ENCODE measurements around the gene RHOH.

The RHOH gene

DNA sequence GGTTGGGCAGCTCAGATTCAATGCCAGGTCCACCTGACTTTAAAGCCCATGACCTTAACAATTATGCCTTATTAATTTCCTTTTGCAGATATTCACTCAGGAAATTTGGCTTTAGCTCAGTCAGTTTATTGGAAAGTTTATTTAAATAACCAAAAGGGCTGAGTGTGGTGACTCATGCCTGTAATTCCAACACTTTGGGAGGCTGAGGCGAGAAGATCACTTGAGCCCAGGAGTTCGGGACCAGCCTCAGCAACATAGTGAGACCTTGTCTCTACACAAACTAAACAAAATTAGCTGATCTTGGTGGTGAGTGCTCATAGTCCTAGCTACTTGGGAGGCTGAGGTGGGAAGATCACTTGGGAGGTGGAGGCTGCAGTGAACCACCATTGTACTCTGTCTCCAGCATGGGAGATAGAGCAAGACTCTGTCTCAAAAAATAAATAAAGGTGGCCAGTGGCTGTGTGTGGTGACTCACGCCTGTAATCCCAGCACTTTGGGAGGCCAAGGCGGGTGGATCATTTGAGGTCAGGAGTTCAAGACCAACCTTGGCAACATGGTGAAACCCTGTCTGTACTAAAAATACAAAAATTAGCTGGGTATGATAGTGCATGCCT lies 43.3 kb downstream of the RHOH start:
- no peak for DNase-seq

DNA sequence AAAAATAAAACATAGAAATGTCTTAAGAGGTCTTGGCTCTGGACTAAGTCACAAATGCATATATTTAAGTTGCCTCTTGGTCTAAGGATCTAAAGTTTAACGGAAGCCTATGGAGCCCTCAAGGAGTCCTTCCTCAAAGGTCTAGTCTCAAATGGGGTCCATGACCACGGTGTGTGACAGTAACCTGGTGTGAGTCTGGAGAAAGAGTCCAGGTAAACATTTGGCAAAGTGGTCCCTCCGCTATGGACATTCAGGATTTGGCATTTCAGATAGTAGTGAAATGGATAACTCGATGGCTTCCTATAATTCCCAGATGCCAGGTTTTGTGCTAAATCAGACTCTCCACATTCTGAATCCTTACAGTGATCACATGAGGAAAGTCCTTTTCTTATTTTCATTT lies 44.2 kb downstream of the RHOH start:
- DNase-seq = no peak

DNA sequence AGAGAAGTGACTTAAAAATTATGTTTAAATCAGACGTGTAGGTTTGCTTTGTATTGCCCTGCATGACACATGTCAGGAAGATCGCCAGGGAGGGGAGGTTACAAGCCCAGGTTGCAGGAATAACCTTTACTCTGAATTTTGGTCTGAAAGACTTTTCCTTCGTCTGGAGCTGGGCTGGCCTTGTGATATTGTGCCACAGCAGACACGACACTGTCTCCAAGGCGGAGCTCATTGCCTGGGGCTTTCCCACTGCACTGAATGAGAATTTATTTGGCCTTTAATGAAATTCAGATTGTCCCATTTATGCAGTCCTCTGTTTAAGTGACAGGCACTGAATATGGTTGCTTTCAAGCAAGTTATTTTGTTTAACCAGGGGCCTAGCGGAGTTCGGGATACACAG lies 45.1 kb downstream of the RHOH start:
- peak; percentile 52 to 67 for DNase-seq

DNA sequence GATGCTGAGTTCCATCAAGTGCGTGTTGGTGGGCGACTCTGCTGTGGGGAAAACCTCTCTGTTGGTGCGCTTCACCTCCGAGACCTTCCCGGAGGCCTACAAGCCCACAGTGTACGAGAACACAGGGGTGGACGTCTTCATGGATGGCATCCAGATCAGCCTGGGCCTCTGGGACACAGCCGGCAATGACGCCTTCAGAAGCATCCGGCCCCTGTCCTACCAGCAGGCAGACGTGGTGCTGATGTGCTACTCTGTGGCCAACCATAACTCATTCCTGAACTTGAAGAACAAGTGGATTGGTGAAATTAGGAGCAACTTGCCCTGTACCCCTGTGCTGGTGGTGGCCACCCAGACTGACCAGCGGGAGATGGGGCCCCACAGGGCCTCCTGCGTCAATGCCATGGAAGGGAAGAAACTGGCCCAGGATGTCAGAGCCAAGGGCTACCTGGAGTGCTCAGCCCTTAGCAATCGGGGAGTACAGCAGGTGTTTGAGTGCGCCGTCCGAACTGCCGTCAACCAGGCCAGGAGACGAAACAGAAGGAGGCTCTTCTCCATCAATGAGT lies 46.6 kb downstream of the RHOH start:
- no peak for DNase-seq

DNA sequence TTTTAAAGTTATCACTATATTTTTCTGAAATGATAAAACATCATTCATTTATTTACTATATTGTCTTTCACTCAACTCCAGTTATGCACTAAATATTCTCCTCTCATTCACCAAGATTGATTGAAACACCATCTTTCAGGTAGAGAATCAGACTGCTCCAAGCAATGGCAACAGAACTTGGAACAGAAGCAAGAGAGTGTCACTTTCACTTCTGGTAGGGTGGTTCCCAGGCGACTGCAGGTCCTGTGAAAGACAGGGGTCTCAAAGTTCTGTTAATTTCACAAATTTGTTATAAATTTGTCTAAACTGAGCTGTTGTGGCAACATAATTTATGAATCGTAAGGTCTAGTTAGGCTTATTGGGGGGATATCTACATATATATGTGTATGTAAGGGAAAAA lies 47.8 kb downstream of the RHOH start:
- no peak for DNase-seq

DNA sequence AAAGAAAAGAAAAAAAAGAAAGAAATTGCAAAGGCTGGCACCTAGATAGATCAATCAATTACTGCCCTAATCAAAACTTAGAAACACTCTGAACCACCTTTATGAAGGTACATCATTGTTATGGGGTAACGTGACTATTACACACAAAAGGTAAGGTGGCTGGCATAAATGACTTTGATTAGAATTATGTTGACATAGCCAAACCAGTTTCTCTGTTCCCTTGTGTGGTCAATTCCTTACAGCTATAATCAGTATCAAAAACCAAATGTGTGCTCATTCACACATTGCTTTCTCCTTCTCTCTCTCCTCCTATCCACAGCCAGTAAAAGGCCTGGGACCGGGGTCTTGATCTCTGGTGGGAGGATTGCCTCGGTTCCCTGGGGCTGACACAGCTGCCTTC lies 48.7 kb downstream of the RHOH start:
- no peak for DNase-seq

DNA sequence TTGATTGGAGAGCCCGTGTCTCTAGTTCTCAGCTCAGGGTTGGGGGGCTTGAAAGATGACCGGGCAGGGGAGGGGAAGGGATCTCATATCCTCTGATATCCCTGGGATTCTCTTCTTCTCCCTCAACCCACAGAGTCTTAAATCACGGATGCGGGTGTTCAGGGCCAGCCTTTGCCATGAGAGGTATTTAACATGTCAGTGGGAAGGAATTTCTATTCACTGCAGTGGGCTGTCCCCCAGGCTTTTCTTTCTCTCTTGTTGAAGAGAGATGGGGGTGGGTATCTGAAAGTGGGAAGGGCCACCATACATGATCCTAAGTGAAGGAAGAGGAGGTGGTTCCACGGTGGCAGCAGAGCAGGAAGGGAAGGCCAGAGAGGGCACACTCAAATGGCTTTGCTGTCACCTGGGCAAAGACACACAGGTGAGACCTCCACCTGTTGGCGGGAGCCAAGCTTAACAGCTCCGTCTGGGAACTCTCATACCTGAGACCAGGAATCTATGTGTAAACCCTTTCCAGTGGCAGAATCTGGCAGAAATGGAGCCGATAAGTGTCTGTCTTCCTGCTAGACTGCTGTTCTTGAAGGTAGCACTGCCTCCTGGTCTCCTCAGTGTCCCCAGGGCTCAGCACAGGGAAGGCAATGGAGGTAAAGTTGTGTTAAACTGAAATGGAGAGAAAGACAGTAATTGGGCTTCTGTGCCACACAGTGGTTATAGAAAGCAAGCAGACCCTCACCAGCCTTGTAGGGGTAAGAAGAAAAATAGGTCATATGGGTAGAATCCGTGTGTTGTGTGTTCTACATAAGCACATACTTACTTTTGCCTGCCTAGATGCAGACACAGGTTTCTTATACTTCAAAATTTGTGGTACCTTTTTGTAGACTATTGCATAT lies 49.4 kb downstream of the RHOH start:
- no peak for DNase-seq

DNA sequence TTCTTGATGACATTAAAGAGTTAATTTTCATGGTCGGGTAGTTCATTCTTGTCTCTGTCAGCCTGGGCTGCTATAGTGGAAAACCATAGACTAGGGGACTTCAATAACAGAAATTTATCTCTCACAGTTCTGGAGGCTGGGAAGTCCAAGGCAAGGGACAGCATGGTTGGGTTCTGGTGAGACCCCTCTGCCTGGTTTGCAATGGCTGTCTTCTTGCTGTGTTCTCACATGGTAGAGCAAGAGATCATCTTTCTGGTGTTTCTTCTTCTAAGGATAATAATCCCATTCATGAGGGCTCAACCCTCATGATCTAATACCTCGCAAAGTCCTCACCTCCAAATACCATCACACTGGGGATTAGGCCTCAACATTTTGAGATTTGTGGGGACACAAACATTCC lies 50.1 kb downstream of the RHOH start:
- DNase-seq = no peak

DNA sequence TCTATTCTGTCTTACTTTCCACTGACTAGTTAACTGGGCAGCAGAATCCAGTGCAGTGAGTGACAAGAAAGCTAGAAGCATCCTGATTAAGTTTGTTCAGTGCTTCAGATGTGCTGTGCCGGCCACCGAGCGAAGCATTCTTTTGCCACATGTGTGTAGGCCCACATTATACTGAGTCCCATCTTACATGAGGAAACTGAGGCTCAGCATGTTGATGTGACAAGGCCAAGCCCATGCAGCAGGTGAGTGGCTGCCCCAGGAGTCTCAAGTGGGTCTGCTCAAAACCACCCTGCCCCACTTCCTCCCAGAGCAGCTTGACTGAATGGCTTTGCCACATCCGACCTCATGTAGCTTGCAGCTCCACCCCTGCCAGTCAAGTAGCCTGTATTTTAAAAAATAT lies 50.5 kb downstream of the RHOH start:
- DNase-seq = peak; percentile 52 to 53

DNA sequence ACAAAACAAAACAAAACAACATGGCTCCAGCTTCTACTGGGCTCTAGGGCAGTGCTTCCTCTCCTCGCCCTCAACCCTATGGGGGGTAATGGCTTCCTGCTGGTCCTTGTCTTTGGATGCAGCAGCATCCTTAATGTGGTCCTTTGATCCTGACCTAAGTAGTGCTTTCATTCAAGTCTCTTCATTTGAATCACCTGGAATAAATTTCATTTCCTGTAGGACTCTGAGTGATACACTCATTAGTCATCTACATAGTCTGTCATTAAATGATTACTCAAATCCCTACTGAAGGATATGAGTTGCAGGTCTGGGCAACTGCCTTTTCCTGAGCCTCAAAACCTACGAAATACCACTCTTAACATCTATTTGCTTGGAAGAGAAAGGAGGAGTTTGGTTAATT lies 54.5 kb downstream of the RHOH start:
- no peak for DNase-seq

DNA sequence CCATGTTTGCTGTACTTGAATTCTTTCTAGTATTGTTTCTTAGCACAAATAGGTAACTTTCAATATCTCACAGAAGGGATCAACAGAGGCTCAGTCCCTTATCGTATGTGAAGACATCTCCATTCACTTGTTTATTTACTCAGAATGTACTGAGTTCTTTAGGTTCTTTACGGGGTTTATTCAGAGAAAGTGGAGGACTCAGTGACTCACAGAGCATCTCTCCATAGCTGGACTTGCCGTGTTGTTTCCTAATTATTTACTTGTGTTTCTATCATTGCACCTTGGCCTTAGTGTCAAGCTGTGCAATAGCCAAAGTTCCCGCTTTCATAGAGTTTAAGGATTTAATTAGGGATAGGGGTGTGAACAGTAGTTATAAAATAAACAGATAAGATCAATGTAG lies 57.1 kb downstream of the RHOH start:
- no peak for DNase-seq

DNA sequence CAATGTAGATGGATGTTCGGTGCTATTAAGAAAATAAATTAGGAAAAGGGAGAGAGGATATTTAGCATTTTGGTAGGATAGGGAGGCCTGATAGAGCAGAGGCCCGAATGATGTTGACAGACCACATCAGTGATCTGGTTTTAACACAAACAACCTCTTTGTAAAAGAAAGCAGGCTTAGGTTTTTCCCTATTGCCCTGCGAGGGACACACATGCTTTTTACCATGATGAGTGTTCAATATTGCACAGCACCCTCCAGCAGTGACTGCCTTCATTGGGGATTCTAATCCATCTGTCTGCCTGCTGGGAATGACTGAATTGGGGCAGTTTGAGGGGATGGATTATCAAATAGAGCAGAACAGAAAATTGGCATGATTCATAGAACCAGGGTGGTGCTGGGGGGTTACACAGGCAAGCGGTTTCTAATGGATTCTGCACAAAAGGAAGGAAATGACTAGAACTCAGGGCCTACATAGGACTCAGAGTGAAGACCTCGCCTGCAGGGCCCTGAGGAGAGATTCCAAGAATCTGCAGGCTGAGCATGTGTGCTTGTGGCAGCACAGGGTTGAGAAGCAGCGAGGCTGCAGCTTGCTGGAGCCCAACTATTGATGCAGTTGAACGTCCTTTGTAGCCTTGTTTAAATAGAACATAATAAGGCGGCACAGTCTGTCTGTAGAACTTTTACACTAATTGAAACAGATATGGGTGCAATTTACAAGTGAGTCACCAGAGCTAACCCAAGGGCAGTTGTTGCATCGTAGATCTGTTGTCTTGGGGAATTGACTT lies 58.0 kb downstream of the RHOH start:
- DNase-seq = no peak

DNA sequence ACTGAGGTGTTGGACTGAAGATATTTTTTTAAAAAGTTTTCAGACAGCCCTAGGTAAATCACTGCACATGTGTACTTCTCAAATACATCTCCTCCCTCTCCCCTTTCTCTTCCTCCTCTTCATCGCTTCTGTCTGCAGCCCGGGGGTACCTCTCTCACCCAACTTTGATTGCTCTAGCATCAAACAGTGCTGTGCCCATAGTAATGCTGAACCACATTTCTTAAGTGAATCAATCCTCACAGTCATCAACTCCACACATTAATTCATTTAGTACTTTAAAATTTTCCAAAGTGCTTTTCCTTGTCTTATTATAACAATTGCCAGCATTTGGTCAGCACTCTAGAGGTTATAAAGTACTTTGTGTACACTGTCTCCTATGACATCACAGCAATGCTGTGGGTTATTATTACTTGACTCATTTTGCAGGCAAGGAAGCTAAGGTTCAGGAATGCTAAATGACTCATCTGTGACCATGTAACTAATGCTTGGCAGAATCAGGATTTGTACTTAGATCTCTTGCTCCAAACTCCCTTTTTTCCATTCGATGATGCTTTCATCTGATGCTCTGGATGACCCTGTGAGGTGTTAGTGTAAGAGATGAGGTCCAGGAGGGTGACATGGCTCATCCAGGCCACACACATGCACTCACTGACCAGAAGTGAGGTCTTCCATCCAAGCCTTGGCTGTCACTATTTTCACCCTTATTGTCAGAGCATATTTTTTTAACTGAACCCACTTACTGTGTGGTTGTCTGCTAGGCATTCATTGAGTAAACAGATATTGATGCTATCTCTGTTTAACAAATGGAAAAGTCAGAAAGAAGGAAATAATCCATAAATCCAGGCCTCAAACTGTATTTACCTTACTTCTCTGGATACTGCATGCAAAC lies 58.8 kb downstream of the RHOH start:
- DNase-seq = no peak

DNA sequence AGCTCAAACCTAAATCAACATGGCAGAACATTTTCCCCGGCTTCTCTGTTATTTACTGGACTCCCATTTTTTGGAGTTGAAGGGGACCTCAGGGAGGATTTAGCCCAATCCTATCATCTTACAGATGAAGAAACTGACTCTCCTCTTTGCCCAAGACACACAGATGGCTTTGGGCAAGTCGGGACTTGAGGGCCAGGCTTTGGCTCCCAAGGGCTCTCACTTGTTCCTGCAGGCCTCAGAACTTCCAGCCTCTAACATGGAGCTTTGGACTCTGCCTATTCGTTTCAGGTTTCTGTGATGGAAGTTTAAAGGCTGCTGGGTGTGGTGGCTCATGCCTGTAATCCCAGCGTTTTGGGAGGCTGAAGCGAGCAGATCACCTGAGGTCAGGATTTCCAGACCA lies 59.5 kb downstream of the RHOH start:
- no peak for DNase-seq

DNA sequence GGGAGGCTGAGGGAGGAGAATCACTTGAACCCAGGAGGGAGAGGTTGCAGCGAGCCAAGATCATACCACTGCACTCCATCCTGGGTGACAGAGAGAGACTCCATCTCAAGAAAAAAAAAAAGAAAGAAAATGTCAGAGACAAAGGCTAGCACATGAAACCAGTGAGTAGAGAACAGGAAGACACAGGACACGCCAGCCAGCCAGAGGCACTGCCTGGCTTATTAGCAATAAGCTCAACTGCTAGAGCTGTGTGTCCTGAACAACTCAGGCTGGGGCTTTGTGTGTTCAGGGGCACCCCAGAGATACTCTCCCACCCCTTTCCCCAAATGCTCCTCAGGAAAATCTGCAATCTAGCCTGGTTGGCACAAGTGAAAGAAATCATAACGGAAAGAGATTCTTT lies 60.0 kb downstream of the RHOH start:
- DNase-seq = no peak

DNA sequence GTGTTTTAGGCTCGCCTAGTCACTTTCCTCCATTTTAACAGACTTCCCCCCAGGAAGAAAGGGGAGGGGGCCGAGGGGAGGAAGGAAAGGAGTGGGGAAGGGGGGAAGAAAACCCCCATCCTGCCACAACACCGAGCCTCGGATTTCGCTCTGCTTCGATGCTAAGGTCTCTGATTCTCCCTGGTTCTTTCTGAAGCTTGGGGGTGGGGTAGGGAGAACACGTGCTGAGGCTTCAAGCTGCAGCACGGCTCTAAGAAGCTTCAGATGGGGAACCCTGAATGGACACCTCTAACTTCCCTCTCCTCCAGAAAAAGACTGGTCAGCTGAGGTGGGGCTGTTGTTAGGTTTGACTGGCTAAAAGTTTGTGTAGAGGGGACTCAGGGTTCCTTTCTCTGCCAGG lies 61.8 kb downstream of the RHOH start:
- DNase-seq = no peak

DNA sequence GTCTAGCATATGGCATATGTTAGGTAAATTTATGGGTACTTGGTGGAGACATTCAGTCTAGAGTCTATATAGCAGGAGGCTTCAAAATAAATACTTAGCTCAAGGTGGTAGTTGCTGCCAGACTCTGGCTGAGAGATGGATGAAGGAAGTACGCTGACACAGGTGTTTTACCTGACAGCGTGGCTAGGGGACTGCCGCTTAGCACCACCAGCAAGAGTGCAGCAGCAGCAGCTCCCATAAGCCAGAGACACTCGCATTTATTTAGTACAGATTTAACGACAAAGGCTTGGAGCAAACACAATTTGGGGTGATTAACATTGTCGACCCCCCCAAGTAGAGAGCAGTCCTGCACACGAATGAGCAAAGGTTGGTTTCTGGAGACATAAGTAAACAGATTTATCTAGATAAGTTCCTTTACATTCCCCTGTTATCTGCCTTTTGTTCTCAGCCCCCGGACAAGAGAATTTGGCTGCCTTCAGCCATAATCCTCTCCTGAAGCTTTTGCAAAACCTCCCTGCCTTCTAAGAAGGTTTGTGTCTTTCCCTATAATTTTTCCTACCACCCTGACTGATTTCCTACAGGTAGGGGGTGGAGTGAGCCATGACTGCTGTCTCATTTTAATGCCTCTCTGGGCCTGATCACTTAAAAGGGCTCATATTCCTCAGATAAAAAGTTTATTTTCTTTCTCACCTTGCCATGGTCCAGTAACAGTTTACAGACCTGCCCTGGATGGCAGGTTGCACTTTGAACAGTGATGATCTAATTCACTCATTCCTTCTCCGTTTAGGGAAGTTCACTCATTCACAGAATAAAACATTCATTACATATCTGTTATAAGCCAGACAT lies 64.6 kb downstream of the RHOH start:
- DNase-seq = no peak

DNA sequence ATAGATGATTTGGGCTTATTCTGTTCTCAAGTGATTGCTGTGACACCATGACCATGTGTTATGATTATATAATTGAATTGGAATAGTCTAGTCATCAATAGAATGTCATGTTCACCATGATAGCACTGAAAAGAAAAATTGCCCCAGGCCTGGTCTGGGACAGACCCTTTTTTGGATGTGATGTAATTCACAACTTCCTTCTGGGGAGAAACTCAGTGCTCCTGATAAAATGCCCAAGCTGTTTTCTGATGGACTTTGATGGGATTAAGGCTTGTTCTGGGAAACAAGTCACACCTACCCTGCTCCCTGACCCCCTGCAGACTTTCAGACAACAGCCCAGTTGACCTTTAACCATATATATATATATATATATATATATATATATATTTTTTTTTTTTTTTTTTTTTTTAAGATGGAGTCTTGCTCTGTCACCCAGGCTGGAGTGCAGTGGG lies 65.3 kb downstream of the RHOH start:
- no peak for DNase-seq

DNA sequence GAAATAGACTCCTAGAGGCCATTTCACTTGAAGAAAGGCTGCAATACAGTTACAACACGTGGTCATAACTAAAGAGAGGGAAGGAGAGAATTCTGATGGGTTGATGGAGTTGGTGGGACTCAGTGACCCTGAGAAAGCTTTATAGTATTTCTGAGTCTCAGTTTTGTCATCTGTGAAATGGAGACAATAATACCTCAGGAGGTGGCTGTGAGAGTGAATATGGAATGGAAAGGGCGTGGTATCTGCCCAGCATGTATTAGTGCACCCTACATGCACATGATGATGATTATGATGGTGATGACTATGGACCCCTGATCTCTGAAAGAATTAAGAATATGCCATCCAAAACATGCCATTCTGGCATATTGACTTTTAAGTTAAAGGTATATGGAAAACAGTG lies 66.0 kb downstream of the RHOH start:
- no peak for DNase-seq

DNA sequence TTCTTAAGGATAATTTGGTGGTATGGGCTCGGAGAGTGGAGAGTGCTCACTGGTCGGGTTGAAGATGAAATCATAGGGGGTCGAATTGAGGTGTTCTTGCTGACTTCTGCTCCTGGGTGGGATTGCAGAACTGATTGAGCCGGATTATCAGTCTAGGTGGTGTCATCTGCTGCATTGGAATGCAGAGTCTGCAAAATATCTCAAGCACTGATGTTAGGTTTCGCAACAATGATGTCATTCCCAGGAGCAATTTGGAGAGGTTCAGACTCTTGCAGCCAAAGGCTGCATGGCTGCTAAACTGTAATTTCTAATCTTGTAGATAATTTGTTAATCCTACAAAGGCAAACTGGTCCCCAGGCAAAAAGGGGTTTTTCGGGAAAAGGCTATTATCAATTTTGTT lies 67.7 kb downstream of the RHOH start:
- no peak for DNase-seq

All from activated CD4-positive, alpha-beta T cell treated with anti-CD3 and anti-CD28 coated beads for 4 hours (primary cell).